ENCODE measurements around the gene ERICH2.

GRCh38 chr2:170819680-170820664 lies 49.8 kb downstream of the ERICH2 start:
- TF ChIP-seq CTCF (IDR thresholded peaks at IDR 0.05; ENCODE audit: low read length) (no peak), EZH2 (optimal IDR thresholded peaks at IDR 0.05; ENCODE audit: low read depth, low read length) (no peak), EZH2phosphoT487 (IDR thresholded peaks at IDR 0.05; ENCODE audit: low read length) (no peak)
